DOHH2 (cell line): Measurements from ENCODE around the gene CAPN12.

Experiments used
- EZH2phosphoT487 ChIP-seq: fragments of 200-600 bp; sonication (generic); IDR thresholded peaks from 2 replicates; pipeline ENCODE4 v1.6.1; 2017; ENCODE audit warnings: borderline replicate concordance, mild to moderate bottlenecking, antibody characterized with exemption, low read length, moderate library complexity, mixed read lengths
- TF ChIP-seq, protein P1 (sequence below): fragments of 200-600 bp; sonication (generic); IDR thresholded peaks from one replicate; pipeline ENCODE4 v1.5.1; 2014; ENCODE audit warnings: antibody characterized with exemption, mild to moderate bottlenecking, low read depth, low read length; ENCODE audit not compliant: poor library complexity, severe bottlenecking

- TF ChIP-seq, protein P1, sequence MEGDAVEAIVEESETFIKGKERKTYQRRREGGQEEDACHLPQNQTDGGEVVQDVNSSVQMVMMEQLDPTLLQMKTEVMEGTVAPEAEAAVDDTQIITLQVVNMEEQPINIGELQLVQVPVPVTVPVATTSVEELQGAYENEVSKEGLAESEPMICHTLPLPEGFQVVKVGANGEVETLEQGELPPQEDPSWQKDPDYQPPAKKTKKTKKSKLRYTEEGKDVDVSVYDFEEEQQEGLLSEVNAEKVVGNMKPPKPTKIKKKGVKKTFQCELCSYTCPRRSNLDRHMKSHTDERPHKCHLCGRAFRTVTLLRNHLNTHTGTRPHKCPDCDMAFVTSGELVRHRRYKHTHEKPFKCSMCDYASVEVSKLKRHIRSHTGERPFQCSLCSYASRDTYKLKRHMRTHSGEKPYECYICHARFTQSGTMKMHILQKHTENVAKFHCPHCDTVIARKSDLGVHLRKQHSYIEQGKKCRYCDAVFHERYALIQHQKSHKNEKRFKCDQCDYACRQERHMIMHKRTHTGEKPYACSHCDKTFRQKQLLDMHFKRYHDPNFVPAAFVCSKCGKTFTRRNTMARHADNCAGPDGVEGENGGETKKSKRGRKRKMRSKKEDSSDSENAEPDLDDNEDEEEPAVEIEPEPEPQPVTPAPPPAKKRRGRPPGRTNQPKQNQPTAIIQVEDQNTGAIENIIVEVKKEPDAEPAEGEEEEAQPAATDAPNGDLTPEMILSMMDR = no peak
- no peak for TF ChIP-seq EZH2phosphoT487
These were observed 44.4 kb upstream of the CAPN12 start, which contains the start of gene LGALS7B for GRCh38 chr19:38788478-38789243.
